Measurements from ENCODE around the gene NSMCE1. TPM values are rescaled to one million over a fixed set of nuclear protein-coding genes. Genes with fewer than 3 reads are reported as not detected.

NSMCE1 gene
- total RNA-seq, 1 experiment from 2014 or later, result 62.6 TPM

DNA sequence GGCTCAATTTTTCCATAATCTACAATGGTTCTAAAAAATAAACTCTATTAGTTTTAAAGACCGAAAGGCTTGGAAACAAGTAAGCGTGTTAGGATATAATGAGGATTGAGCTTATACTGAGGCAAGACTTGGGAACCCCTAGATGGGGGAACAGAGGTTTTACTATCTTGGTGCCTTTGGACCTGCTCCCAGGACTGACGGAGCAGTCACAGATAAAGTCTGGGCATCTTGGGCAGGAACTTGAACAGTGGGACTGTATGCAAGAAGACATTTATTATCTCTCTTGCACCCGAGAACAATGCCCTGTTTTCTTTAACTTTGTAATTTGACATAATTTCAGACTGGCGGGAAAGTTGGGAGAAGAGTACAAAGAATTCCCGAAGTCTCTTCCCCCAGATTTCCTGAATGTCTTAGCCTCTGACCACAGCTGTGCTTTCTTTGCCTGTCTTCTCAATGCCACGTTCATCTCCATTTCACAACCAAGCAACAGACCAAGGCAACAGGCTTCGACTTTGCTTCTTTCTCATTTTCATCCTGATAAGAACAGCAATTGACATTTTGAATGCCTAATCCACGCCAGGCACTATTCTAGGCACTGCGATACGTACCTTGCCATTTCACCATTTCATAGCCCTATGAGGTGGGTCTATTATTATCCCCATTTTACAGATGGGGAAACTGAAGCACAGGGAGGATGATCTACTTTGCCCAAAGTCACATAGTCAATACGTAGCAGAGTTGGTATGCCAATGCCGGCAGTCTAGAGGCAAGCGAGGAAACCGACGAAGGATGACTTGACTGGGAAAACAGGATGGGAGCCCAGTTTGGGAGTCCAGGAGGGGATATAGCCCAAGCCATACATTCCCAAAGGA, 42.2 kb upstream of the NSMCE1 start:
- Histone ChIP-seq H3K4me3 (no peak overlapping the region), H3K27me3 (replicated peaks) (peaks cover 15% of the 10 kb centered on the region), H3K36me3 (peaks cover 3% of the 10 kb centered on the region; the same call in 1 of the 2 replicates), H3K27ac (no peak overlapping the region), H3K4me1 (replicated peaks) (peaks cover 18% of the 10 kb centered on the region), H3K9me3 (replicated peaks) (0 out of 2 replicates have a peak, but pooled peaks cover 5% of the 10 kb centered on the region)
- DNase-seq (ENCODE audit: low read depth in 1 of 2, low spot score in 2 of 2), result no peak

- H3K27ac ChIP-seq, result no peak overlapping the region
- no peaks in the 10 kb centered on the region for H3K36me3 ChIP-seq
- H3K27me3 ChIP-seq (replicated peaks), result peaks cover 12% of the 10 kb centered on the region
- no peak overlapping the region for H3K4me3 ChIP-seq
- H3K9me3 ChIP-seq (replicated peaks), result 0 out of 2 replicates have a peak, but pooled peaks cover 5% of the 10 kb centered on the region
- DNase-seq (ENCODE audit: low read depth in 1 of 2, low spot score in 2 of 2), result no peak
- peaks cover 6% of the 10 kb centered on the region for H3K4me1 ChIP-seq (replicated peaks)
These were observed 40.2 kb upstream of the NSMCE1 start for GRCh38 chr16:27308792-27309191.

GRCh38 chr16:27305839-27306442, 37.4 kb upstream of the NSMCE1 start:
- Histone ChIP-seq H3K36me3 (no peaks in the 10 kb centered on the region), H3K4me3 (no peak overlapping the region), H3K4me1 (replicated peaks) (no peaks in the 10 kb centered on the region), H3K27me3 (replicated peaks) (no peaks in the 10 kb centered on the region), H3K27ac (no peak overlapping the region), H3K9me3 (replicated peaks) (0 out of 2 replicates have a peak, but pooled peaks cover 5% of the 10 kb centered on the region)
- no peak for DNase-seq (ENCODE audit: low read depth in 1 of 2, low spot score in 2 of 2)

DNA sequence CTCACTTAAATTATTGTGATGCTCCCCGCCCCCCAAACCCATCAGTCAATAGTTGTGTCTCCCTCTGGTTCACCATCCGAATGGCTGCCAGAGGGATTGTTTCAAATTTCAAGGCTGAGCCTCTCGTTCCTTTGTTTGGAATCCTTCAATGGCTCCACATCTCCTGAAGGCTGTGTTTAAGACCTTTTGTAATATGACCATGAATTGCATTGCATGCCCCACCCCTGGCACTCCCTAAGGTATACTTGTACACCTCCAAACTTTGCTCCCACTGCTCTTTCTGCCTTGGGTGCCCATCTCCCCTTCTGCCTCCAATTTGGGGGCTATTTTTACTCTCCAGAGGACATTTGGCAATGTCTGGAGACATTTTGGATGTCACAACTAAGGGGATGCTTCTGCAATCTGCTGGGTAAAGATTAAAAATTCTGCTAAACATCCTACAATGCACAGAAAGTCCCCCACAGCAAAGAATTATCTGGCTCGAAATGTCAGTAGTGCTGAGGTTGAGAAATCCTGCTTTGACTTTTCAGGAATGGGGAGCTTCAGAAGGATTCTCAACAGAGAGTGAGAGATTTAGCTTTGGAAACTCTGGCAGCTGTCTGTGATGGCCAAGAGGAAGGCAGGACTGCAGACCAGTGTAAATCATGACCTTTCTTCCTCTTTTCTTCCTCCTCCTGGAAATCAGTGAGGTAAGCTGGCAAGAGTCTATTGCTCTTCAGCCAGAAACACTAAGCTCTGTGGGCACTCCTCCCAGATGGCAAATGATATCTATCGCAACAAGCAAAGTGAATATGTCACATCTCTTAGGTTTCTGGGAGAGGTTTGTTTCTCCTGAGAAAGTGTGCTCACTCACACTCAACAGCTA, 36.5 kb upstream of the NSMCE1 start:
- Histone ChIP-seq H3K27me3 (replicated peaks) (no peaks in the 10 kb centered on the region), H3K9me3 (replicated peaks) (0 out of 2 replicates have a peak, but pooled peaks cover 5% of the 10 kb centered on the region), H3K4me1 (replicated peaks) (no peaks in the 10 kb centered on the region), H3K4me3 (no peak overlapping the region), H3K27ac (no peak overlapping the region), H3K36me3 (no peaks in the 10 kb centered on the region)
- DNase-seq (ENCODE audit: low read depth in 1 of 2, low spot score in 2 of 2), result no peak

DNA sequence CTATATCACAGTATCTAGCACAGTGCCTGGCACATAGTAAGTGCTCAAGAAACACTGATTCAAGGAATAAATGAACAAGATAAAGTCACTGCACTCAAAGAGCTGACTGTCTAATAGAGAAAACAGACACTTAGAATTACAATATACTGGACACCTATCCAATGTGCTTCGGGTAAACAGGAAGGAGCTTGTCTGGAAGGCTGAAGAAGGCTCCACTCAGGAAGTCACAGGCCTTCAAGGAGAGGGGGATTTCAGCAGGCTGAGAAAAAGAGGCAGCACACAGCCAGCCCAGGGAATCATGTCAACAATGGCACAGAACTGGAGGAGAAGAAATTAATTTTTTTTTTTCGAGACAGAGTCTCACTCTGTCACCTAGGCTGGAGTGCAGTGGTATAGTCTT, 35.5 kb upstream of the NSMCE1 start:
- Histone ChIP-seq H3K4me1 (replicated peaks) (no peaks in the 10 kb centered on the region), H3K36me3 (no peaks in the 10 kb centered on the region), H3K9me3 (replicated peaks) (0 out of 2 replicates have a peak, but pooled peaks cover 5% of the 10 kb centered on the region), H3K27me3 (replicated peaks) (no peaks in the 10 kb centered on the region), H3K4me3 (no peak overlapping the region), H3K27ac (no peak overlapping the region)
- DNase-seq (ENCODE audit: low read depth in 1 of 2, low spot score in 2 of 2), result no peak

GRCh38 chr16:27303256-27304100, 34.9 kb upstream of the NSMCE1 start:
- Histone ChIP-seq H3K27ac (no peak overlapping the region), H3K27me3 (replicated peaks) (no peaks in the 10 kb centered on the region), H3K4me3 (no peak overlapping the region), H3K9me3 (replicated peaks) (0 out of 2 replicates have a peak, but pooled peaks cover 2% of the 10 kb centered on the region), H3K4me1 (replicated peaks) (no peaks in the 10 kb centered on the region), H3K36me3 (no peaks in the 10 kb centered on the region)
- no peak for DNase-seq (ENCODE audit: low read depth in 1 of 2, low spot score in 2 of 2)

- no peaks in the 10 kb centered on the region for H3K4me1 ChIP-seq (replicated peaks)
- no peaks in the 10 kb centered on the region for H3K27me3 ChIP-seq (replicated peaks)
- H3K27ac ChIP-seq, result no peak overlapping the region
- no peak overlapping the region for H3K4me3 ChIP-seq
- no peak for DNase-seq (ENCODE audit: low read depth in 1 of 2, low spot score in 2 of 2)
- no peaks in the 10 kb centered on the region for H3K9me3 ChIP-seq (replicated peaks)
- H3K36me3 ChIP-seq, result no peaks in the 10 kb centered on the region
These were observed 33.6 kb upstream of the NSMCE1 start for GRCh38 chr16:27302126-27302525.

DNA sequence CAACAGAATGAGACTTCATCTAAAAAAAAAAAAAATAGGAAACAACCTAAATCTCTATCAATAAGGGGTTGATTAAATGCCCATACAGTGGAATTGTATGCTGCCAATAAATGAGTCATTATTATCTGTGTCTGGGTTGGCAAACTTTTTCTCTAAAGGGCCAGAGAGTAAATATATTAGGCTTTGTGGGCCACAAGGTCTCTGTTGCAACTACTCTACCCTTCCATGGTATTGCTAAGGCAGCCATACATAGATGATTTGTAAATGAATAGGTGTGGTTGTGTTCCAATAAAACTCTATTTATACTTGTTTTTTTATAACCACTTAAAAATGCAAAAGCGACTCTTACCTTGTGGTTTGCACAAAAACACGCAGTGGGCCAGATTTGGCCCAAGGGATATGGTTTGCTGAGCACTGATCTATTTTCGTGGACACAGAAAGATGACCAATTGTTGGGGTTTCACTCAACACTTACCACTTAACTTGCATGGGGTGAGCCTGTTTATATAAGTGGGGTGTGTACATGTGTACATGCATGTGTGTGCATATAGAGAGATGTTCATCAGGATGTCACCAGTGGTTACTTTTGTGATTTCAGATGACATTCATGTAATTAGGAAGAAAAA, 32.8 kb upstream of the NSMCE1 start:
- no peaks in the 10 kb centered on the region for H3K27me3 ChIP-seq (replicated peaks)
- no peak for DNase-seq (ENCODE audit: low read depth in 1 of 2, low spot score in 2 of 2)
- H3K4me1 ChIP-seq (replicated peaks), result no peaks in the 10 kb centered on the region
- H3K9me3 ChIP-seq (replicated peaks), result no peaks in the 10 kb centered on the region
- no peak overlapping the region for H3K27ac ChIP-seq
- no peak overlapping the region for H3K4me3 ChIP-seq
- H3K36me3 ChIP-seq, result no peaks in the 10 kb centered on the region

- no peaks in the 10 kb centered on the region for H3K4me1 ChIP-seq (replicated peaks)
- DNase-seq (ENCODE audit: low read depth in 1 of 2, low spot score in 2 of 2), result no peak
- no peak overlapping the region for H3K27ac ChIP-seq
- H3K4me3 ChIP-seq, result no peak overlapping the region
- no peaks in the 10 kb centered on the region for H3K9me3 ChIP-seq (replicated peaks)
- no peaks in the 10 kb centered on the region for H3K36me3 ChIP-seq
- H3K27me3 ChIP-seq (replicated peaks), result no peaks in the 10 kb centered on the region
These were observed 29.6 kb upstream of the NSMCE1 start for GRCh38 chr16:27298132-27298531.

DNA sequence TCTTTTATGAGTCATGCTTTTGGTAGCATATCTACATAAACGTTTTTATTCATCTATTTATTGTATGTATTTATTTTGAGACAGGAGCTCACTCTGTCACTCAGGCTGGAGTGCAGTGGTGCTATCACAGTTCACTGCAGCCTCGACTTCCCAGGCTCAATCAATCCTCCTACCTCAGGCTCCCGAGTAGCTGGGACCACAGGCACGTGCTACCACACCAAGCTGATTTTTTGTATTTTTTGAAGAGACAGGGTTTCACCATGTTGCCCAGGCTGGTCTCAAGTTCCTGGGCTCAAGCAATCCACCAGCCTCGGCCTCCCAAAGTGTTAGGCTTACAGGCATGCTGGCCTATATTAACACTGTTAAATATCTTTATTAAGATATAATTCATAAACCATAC, 24.8 kb upstream of the NSMCE1 start:
- H3K36me3 ChIP-seq, result no peaks in the 10 kb centered on the region
- no peaks in the 10 kb centered on the region for H3K27me3 ChIP-seq (replicated peaks)
- H3K27ac ChIP-seq, result no peak overlapping the region
- no peak overlapping the region for H3K4me3 ChIP-seq
- DNase-seq (ENCODE audit: low read depth in 1 of 2, low spot score in 2 of 2), result no peak
- H3K4me1 ChIP-seq (replicated peaks), result no peaks in the 10 kb centered on the region
- H3K9me3 ChIP-seq (replicated peaks), result no peaks in the 10 kb centered on the region

- no peaks in the 10 kb centered on the region for H3K36me3 ChIP-seq
- H3K4me1 ChIP-seq (replicated peaks), result peaks cover 7% of the 10 kb centered on the region
- H3K9me3 ChIP-seq (replicated peaks), result no peaks in the 10 kb centered on the region
- no peak overlapping the region for H3K27ac ChIP-seq
- H3K4me3 ChIP-seq, result no peak overlapping the region
- H3K27me3 ChIP-seq (replicated peaks), result no peaks in the 10 kb centered on the region
- DNase-seq (ENCODE audit: low read depth in 1 of 2, low spot score in 2 of 2), result peak in 1 of 2 experiments; percentile 3
These were observed 23.2 kb upstream of the NSMCE1 start for GRCh38 chr16:27291722-27292240.

GRCh38 chr16:27291106-27291505, 22.5 kb upstream of the NSMCE1 start:
- H3K36me3 ChIP-seq, result no peaks in the 10 kb centered on the region
- peaks cover 13% of the 10 kb centered on the region for H3K4me1 ChIP-seq (replicated peaks)
- H3K27me3 ChIP-seq (replicated peaks), result no peaks in the 10 kb centered on the region
- H3K27ac ChIP-seq, result no peak overlapping the region
- H3K9me3 ChIP-seq (replicated peaks), result no peaks in the 10 kb centered on the region
- DNase-seq (ENCODE audit: low read depth in 1 of 2, low spot score in 2 of 2), result no peak
- no peak overlapping the region for H3K4me3 ChIP-seq

Data from SJSA1 (cell line).